ENCODE measurements around the gene TFF3. TPM values are rescaled to one million over a fixed set of nuclear protein-coding genes. Genes with fewer than 3 reads are reported as not detected.
"Not testable (repeated sequence)": the region's sequence is repeated elsewhere in the genome, so short reads cannot be mapped to it uniquely, and the experiment has no call there.

TFF3 gene
- total RNA-seq, 1 donor from 2014 or later: 2.3 TPM

- no peak for ATAC-seq
Observed at GRCh38 chr21:42304556-42305454, 10.4 kb downstream of the TFF3 start.

- ATAC-seq: no peak
Observed at GRCh38 chr21:42303443-42303842, 11.8 kb downstream of the TFF3 start.

GRCh38 chr21:42302794-42303193 is 12.4 kb downstream of the TFF3 start:
- ATAC-seq: no peak

- no peak for ATAC-seq
Observed at GRCh38 chr21:42302076-42302650, 13.0 kb downstream of the TFF3 start.

GRCh38 chr21:42301371-42302075 is 13.7 kb downstream of the TFF3 start:
- ATAC-seq: peak; percentile 24

GRCh38 chr21:42300956-42301355 is 14.3 kb downstream of the TFF3 start:
- no peak for ATAC-seq

GRCh38 chr21:42300045-42300583 is 15.1 kb downstream of the TFF3 start:
- ATAC-seq: no peak

- ATAC-seq: peak; percentile 36
Observed at GRCh38 chr21:42299324-42300044, 15.7 kb downstream of the TFF3 start.

- no peak for ATAC-seq
Observed at GRCh38 chr21:42298657-42299056, 16.6 kb downstream of the TFF3 start.

GRCh38 chr21:42298237-42298636 is 17.0 kb downstream of the TFF3 start:
- ATAC-seq: peak; percentile 84

GRCh38 chr21:42297377-42297776 is 17.8 kb downstream of the TFF3 start:
- ATAC-seq: no peak

- ATAC-seq: no peak
Observed at GRCh38 chr21:42296501-42296900, 18.7 kb downstream of the TFF3 start.

- ATAC-seq: no peak
Observed at GRCh38 chr21:42295845-42296244, 19.4 kb downstream of the TFF3 start.

GRCh38 chr21:42294273-42294880 is 20.8 kb downstream of the TFF3 start:
- ATAC-seq: no peak

- ATAC-seq: no peak
Observed at GRCh38 chr21:42293649-42294272, 21.4 kb downstream of the TFF3 start.

GRCh38 chr21:42292563-42293142 is 22.6 kb downstream of the TFF3 start:
- not testable (repeated sequence) for ATAC-seq

- ATAC-seq: peak; percentile 9
Observed at GRCh38 chr21:42291751-42292562, 23.3 kb downstream of the TFF3 start.

GRCh38 chr21:42291003-42291750 is 24.0 kb downstream of the TFF3 start:
- no peak for ATAC-seq

- no peak for ATAC-seq
Observed at GRCh38 chr21:42290505-42290904, 24.7 kb downstream of the TFF3 start.
